Caco-2 (cell line): Measurements from ENCODE around the gene UBAP1L. TPM values are rescaled to one million over a fixed set of nuclear protein-coding genes. Genes with fewer than 3 reads are reported as not detected.

Source experiments
- BruUV-seq: library from RNA; stranded (reverse); fragments of 400-500 nt; replicated peaks from 2 replicates; lab custom pipeline; 2021; lab: Mats Ljungman, UMichigan
- CTCF ChIA-PET: fragments of 300-600 bp; sonication (Branson Sonifier 250); formaldehyde crosslinking; loops from one replicate; lab custom pipeline; 2022; ENCODE audit warnings: antibody characterized with exemption; lab: Charles Lee
- POLR2A ChIA-PET: fragments of 300-600 bp; sonication (Branson Sonifier 250); formaldehyde crosslinking; loops from one replicate; lab custom pipeline; 2022; ENCODE audit warnings: antibody characterized with exemption; lab: Charles Lee
- DNase-seq, 2 experiments: peaks; one replicate each; pipeline versions ENCODE4 v3.0.0 to v3.0.0-alpha.2; 2020 to 2022
- H3K27me3 ChIP-seq: replicated peaks from 2 replicates; pipeline ENCODE4 v1.6.0; 2011; ENCODE audit warnings: low read length; ENCODE audit not compliant: control insufficient read depth, insufficient read depth
- H3K36me3 ChIP-seq: 2 replicates; pipeline ENCODE4 v1.5.1; 2011; ENCODE audit warnings: low read length; ENCODE audit not compliant: control insufficient read depth, insufficient read depth
- H3K4me1 ChIP-seq: fragments of 250-450 bp; sonication (Bioruptor Pico); 2 replicates; pipeline ENCODE4 v1.5.1; 2020; ENCODE audit warnings: mild to moderate bottlenecking
- H3K4me3 ChIP-seq: 2 replicates; pipeline ENCODE4 v1.5.1; 2011; ENCODE audit warnings: low read depth, mild to moderate bottlenecking, control low read depth, low read length
- H3K9me3 ChIP-seq: fragments of 250-450 bp; sonication (Bioruptor Pico); 2 replicates; pipeline ENCODE4 v1.5.1; 2020; ENCODE audit warnings: mild to moderate bottlenecking, moderate library complexity
- H3K27ac Mint-ChIP-seq: one replicate; pipeline ENCODE4 v1.8.0; 2022; ENCODE audit warnings: mixed read lengths; ENCODE audit not compliant: unreplicated experiment
- H3K27me3 Mint-ChIP-seq: one replicate; pipeline ENCODE4 v1.8.0; 2022; ENCODE audit warnings: mixed read lengths; ENCODE audit not compliant: insufficient read depth, unreplicated experiment
- H3K36me3 Mint-ChIP-seq: one replicate; pipeline ENCODE4 v1.8.0; 2022; ENCODE audit warnings: mild to moderate bottlenecking, mixed read lengths; ENCODE audit not compliant: insufficient read depth, unreplicated experiment
- H3K4me1 Mint-ChIP-seq: one replicate; pipeline ENCODE4 v1.8.0; 2022; ENCODE audit warnings: low read depth, mixed read lengths; ENCODE audit not compliant: unreplicated experiment
- H3K4me3 Mint-ChIP-seq: one replicate; pipeline ENCODE4 v1.8.0; 2022; ENCODE audit warnings: mild to moderate bottlenecking, moderate library complexity, mixed read lengths; ENCODE audit not compliant: unreplicated experiment
- H3K9me3 Mint-ChIP-seq: one replicate; pipeline ENCODE4 v1.8.0; 2022; ENCODE audit warnings: mixed read lengths; ENCODE audit not compliant: unreplicated experiment
- intact Hi-C: fragments of 100-400 bp; cut with micrococcal nuclease; formaldehyde crosslinking; loops from one replicate; pipeline ENCODE4 v1.10.0; 2022; ENCODE audit not compliant: unreplicated experiment
- total RNA-seq: library from RNA; stranded (reverse); gene quantifications from 2 replicates; pipeline ENCODE4 v1.2.3, GENCODE V29; 2022
- TF ChIP-seq, protein P1 (sequence below), 2 experiments: fragments of 200-600 bp in 1 of 2; IDR thresholded peaks; 1 replicate in 1 of 2; 2 replicates in 1 of 2; pipeline versions ENCODE4 v1.5.1 to v1.8.0; 2011 to 2022; ENCODE audit warnings: antibody characterized with exemption in 1 of 2, control low read depth in 1 of 2, inconsistent platforms in 1 of 2, low read depth in 1 of 2, low read length in 1 of 2, mild to moderate bottlenecking in 1 of 2, moderate library complexity in 1 of 2; ENCODE audit not compliant: insufficient read depth in 1 of 2, severe bottlenecking in 1 of 2, unreplicated experiment in 1 of 2

The UBAP1L gene
- total RNA-seq, 1 experiment from 2014 or later = 2.2 TPM

DNA sequence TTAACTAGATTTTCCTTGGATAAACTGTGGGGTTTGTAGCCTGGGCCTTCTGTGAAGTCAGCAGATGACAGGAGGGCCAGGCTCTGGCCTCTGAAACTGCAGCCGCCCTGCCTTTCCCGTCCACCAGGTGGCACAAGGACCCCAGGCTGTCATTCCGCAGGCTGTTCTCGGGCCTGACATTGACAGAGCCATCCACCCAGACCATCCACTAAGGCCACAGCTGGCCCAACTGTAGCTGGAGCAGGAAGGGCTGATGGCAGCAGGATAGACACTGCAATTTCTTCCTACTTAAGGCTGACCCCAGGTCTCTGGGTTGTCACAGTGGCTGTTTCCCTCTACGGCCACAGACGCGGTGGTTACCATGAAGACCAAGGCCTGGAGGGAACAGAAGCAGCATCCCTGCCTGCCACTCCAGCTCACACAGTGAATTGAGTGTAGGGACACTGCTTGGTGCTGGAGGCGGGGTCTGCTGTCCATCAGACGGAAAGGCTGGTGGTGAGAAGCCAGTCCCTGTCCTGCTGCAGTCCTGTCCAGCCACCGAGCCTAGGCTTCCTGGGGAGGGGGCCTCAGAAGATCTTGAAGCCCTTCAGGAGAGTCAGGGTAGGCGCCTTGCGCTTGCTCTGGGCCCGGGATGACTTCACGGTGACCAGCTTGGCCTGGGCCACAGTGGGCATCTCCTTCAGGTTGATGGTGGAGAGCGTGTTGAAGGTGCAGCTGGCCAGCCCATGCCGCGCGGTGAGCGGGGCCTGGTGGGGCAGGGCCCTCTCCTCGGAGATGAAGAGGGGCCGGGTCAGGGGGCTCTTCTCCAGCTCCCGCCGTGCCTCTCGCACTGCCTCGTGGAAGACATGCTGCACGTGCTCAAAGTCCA lies 60.4 kb downstream of the UBAP1L start:
- ChIA-PET CTCF (interaction anchor here (0.6 to 4.9 kb wide), 16 partner anchors 9 to 217 kb away, joined by 3 to 42 read pairs (median 4); partner anchors contain the start of genes CLPX, RASL12 and SLC51B), POLR2A (interaction anchor here (0.5 to 0.9 kb wide), 3 partner anchors 12 to 47 kb away, joined by 3 to 7 read pairs (median 4); no protein-coding TSS in a partner anchor)
- no peaks in the 10 kb centered on the region for H3K27me3 ChIP-seq
- Mint-ChIP-seq H3K27me3 (no peaks in the 10 kb centered on the region), H3K4me1 (peaks cover 31% of the 10 kb centered on the region), H3K4me3 (no peak overlapping the region), H3K27ac (peak overlapping the region; percentile 91), H3K36me3 (peaks cover 11% of the 10 kb centered on the region), H3K9me3 (no peaks in the 10 kb centered on the region)
- peak; percentile 82 to 87 for DNase-seq
- no peak overlapping the region for H3K4me3 ChIP-seq
- TF ChIP-seq, protein P1, sequence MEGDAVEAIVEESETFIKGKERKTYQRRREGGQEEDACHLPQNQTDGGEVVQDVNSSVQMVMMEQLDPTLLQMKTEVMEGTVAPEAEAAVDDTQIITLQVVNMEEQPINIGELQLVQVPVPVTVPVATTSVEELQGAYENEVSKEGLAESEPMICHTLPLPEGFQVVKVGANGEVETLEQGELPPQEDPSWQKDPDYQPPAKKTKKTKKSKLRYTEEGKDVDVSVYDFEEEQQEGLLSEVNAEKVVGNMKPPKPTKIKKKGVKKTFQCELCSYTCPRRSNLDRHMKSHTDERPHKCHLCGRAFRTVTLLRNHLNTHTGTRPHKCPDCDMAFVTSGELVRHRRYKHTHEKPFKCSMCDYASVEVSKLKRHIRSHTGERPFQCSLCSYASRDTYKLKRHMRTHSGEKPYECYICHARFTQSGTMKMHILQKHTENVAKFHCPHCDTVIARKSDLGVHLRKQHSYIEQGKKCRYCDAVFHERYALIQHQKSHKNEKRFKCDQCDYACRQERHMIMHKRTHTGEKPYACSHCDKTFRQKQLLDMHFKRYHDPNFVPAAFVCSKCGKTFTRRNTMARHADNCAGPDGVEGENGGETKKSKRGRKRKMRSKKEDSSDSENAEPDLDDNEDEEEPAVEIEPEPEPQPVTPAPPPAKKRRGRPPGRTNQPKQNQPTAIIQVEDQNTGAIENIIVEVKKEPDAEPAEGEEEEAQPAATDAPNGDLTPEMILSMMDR (IDR thresholded peaks at IDR 0.05; ENCODE audit: insufficient read depth in 1 of 2, low read depth in 1 of 2, low read length in 1 of 2, severe bottlenecking in 1 of 2, unreplicated experiment in 1 of 2) = peak; percentile 84 to 93
- intact Hi-C loops = loop anchor here (1.0 kb wide), 4 partner anchors 9 to 47 kb away; partner anchors contain the start of gene SLC51B
- H3K9me3 ChIP-seq = no peaks in the 10 kb centered on the region
- H3K36me3 ChIP-seq = no peaks in the 10 kb centered on the region
- no TSS peak for BruUV-seq
- peaks cover 48% of the 10 kb centered on the region for H3K4me1 ChIP-seq

DNA sequence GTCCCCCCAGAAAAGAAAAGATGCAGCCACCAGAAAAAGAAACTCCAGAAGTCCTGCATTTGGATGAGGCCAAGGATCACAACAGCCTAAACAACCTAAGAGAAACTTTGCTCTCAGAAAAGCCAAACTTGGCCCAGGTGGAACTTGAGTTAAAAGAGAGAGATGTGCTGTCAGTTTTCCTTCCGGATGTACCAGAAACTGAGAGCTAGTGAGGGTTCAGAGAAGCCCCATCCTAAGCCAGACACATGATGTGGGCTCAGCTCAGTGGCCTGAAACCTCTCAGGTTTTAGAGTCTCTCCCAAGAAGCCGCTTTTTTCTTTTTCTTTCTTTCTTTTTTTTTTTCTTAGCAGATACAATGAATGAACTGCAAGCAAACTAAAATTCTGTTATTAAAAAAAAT lies 62.0 kb downstream of the UBAP1L start:
- intact Hi-C loops = no loop called here
- peaks cover 40% of the 10 kb centered on the region for H3K4me1 ChIP-seq
- BruUV-seq = no TSS peak
- no peaks in the 10 kb centered on the region for H3K27me3 Mint-ChIP-seq
- no peak overlapping the region for H3K27ac Mint-ChIP-seq
- no peak for DNase-seq
- TF ChIP-seq, protein P1 (IDR thresholded peaks at IDR 0.05; ENCODE audit: insufficient read depth in 1 of 2, low read depth in 1 of 2, low read length in 1 of 2, severe bottlenecking in 1 of 2, unreplicated experiment in 1 of 2) = no peak
- no peaks in the 10 kb centered on the region for H3K9me3 ChIP-seq
- CTCF ChIA-PET = interaction anchor here (2.1 to 4.9 kb wide), 2 partner anchors 30 to 49 kb away, joined by 11 to 42 read pairs; no protein-coding TSS in a partner anchor
- peaks cover 31% of the 10 kb centered on the region for H3K4me1 Mint-ChIP-seq
- no peaks in the 10 kb centered on the region for H3K27me3 ChIP-seq
- no peaks in the 10 kb centered on the region for H3K9me3 Mint-ChIP-seq
- H3K36me3 ChIP-seq = no peaks in the 10 kb centered on the region
- H3K36me3 Mint-ChIP-seq = peaks cover 11% of the 10 kb centered on the region
- POLR2A ChIA-PET = interaction anchor here (0.6 kb wide), 1 partner anchor 8 kb away, joined by 3 read pairs; the partner anchor contains the start of gene SLC51B
- H3K4me3 Mint-ChIP-seq = no peak overlapping the region
- H3K4me3 ChIP-seq = no peak overlapping the region

DNA sequence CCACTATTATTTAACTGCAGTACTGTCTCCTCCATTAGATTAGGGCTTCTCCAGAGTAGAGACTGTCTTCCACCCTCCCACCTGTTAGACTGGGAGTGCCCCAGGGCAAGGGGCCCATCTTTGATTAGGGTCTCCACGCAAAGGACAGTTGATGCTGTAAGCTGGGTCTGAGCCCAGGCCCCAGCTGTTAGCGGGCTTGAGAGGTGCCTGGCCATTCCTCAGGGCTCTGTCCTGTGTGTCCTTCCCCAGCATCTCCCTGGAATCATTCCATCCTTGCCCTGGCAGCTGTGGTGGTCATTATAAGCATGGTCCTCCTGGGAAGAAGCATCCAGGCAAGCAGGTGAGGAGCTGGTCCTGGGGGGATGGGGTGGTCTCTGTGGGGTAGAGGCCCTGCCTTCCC lies 63.7 kb downstream of the UBAP1L start:
- Mint-ChIP-seq H3K36me3 (no peaks in the 10 kb centered on the region), H3K4me1 (peaks cover 21% of the 10 kb centered on the region), H3K27ac (no peak overlapping the region), H3K9me3 (no peaks in the 10 kb centered on the region), H3K27me3 (no peaks in the 10 kb centered on the region), H3K4me3 (no peak overlapping the region)
- H3K9me3 ChIP-seq = no peaks in the 10 kb centered on the region
- DNase-seq = no peak
- ChIA-PET CTCF (interaction anchor here (2.1 kb wide), 1 partner anchor 50 kb away, joined by 11 read pairs; no protein-coding TSS in a partner anchor), POLR2A (no interaction called here)
- H3K27me3 ChIP-seq = no peaks in the 10 kb centered on the region
- BruUV-seq = no TSS peak
- TF ChIP-seq, protein P1 (IDR thresholded peaks at IDR 0.05; ENCODE audit: insufficient read depth in 1 of 2, low read depth in 1 of 2, low read length in 1 of 2, severe bottlenecking in 1 of 2, unreplicated experiment in 1 of 2) = no peak
- no peak overlapping the region for H3K4me3 ChIP-seq
- H3K4me1 ChIP-seq = peaks cover 27% of the 10 kb centered on the region
- intact Hi-C loops = no loop called here
- H3K36me3 ChIP-seq = no peaks in the 10 kb centered on the region
